Stimulated activated CD4-positive, alpha-beta T cell treated with anti-CD3 and anti-CD28 coated beads, Interleukin-12 subunit alpha, Interleukin-12 subunit beta, amount 100 ng/mL, for 48 hours (primary cell): ENCODE data around the gene ADD1.
A peak's percentile ranks its signal among the peaks of the same experiment; 100 is the strongest.

Experiments
- DNase-seq, 3 donors: peaks; one replicate each; pipeline ENCODE4 v3.0.0-alpha.2; 2020; ENCODE audit warnings: low read depth in 2 of 3, low spot score in 1 of 3

Gene ADD1

GRCh38 chr4:2833671-2834000, 10.0 kb upstream of the ADD1 start:
- DNase-seq = no peak

GRCh38 chr4:2834001-2834921, 9.4 kb upstream of the ADD1 start:
- no peak for DNase-seq

DNA sequence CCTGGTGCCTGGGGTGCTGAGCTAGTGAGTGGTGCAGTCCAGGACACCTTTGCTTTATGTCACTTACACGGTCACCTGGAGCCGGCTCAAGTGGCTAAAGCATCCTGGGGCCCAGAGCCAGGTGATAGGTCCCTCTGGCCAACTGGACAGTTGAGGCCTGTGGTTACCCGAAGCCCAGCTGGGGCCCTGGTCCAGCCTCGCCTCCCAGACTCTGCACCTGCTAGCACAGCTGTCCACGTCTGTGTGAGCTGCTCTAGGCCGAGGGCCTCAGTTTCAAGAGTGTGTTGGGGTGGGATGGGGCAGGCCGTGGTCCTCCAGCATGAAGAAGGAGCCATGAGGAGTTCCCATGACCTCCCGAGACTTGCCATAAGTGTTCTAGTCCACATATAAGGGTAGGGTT, 7.7 kb upstream of the ADD1 start:
- no peak for DNase-seq

DNA sequence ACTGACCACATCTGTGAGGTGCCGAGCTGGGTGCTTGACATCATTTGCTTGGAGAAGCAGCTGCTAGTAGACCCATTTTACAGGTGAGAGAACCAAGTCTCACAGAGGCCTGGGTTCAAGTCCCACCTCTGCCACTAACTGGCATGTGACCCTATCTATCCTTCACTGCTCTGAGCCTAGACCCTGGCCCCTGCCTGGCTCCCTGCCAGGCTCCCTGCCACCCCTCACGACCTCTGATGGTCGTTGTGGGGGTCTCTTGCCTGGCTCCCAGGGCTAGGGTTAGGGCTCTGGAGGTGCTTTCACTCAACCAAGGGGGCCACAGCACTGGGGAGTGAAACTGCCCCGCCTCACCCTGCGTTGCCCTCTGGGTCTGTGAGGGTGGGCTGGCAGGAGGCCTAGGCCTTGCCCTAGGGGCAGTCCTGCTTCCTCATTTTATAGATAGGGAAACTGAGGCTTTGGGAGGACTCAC, 7.2 kb upstream of the ADD1 start:
- DNase-seq = no peak

GRCh38 chr4:2837110-2837903, 6.3 kb upstream of the ADD1 start:
- no peak for DNase-seq

DNA sequence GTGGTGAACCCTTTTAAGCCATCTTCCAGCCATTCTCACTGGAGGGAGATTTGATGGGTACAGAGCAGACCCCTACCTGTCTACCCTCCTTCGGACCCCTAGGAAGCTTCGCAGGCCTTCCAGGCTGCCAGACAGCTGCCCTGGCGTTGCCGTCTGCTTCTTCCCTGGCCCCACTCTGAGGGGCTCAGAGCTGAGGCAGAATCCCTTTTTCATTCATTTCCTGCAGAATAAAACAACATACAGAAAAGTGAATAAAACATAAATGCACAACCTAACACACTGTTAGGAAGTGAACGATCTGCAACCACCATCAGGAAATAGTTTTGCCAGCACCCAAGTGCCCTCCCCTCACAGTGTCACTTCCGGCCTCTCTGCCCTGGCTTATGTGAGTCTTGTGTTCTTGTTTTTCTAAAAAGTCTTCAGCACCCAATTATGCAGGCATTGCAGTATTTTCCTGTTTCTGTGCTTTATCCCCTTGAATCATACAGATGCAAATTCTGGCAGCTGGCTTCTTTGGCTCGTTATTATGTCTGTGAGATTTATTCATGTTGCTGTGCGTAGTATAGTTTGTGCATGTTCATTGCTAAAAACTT, 5.6 kb upstream of the ADD1 start:
- DNase-seq = peak in 1 of 3 donors; percentile 43

GRCh38 chr4:2839060-2839459, 4.6 kb upstream of the ADD1 start:
- DNase-seq = no peak

GRCh38 chr4:2842687-2843262, 869 bp upstream of the ADD1 start:
- no peak for DNase-seq

DNA sequence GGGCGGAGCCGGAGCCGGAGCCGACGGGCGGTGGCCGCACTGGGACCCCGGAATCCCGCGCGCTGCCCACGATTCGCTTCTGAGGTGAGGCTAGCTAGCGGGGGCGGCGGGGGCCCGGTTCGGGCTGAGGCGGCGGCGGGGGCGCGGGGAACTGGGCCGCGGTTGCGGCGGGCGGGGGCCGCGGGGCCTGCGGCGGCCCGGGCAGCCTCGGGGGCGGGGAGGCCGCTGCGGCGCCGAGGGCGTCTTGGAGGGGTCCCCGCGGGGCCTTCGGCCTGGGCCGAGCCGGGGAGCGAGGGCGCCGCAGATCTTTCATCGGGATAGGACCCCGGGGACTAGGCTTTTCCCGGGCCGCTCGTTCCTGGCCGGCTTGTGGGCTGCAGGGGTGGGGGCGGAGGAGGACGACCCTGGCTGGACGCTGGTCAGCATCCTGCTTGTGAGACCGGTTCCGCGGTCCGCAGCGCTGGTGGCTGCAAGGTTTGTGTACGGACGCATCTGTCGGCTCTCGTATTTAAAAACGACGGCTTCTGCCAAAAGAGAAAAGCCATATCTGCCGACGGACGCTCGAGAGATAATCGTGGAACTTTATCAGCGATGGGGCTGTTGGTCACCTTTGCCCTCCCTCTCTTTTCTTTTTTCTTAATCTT, 419 bp downstream of the ADD1 start:
- DNase-seq = no peak

DNA sequence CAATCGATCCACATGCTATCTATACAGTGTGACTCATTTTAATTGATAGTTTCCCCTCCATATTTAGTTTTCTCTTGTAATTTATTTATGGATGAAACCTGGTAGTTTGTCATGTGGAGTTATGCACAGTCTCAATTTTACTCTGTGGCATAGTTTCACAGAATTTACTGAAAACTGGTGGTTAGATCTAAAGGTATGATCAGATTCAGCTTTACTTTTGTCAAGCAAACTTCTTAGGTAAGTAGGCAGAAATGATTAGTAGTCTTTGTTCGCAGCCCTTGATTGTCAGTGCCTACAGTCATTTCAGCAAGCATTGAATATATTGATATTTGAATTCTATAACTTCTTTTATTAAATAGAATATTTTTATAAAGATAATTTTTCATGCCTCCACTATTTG, 2.5 kb downstream of the ADD1 start:
- DNase-seq = no peak

DNA sequence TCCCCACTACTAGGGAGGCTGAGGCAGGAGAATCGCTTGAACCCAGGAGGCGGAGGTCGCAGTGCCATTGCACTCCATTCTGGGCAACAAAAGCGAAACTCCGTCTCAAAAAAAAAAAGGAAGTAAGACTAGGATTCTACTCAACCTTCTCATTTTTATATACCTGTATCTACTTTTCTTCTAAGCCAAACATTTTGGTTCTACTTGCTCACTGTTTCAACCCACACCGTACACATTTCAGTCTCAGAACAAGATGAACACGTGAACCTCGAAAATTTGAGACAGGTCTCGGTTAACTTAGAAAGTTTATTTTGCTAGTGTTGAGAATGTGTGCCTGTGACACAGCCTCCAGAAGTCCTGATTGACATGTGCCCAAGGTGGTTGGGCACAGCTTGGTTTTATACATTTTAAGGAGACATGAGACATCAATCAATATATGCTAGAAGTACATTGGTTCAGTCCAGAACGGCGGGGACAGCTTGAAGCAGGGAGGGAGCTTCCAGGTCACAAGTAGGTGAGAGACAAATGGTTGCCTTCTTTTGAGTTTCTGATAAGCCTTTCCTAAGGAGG, 3.7 kb downstream of the ADD1 start:
- DNase-seq = no peak

DNA sequence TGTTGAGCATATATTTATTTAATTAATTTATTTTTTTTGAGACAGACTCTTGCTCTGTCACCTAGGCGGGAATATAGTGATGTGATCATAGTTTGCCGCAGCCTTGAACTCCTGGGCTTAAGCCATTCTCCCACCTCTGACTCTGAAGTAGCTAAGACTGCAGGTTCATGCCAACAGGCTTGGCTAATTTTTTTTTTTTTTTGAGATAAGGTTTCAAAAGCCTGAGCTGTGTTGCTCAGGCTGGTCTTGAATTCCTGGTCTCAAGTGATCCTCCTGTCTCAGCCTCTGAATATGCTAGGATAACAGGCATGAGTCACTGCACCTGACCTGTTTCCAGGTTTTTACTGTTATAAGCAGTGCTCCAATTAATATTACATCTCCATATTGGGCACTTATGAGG, 4.8 kb downstream of the ADD1 start:
- DNase-seq = no peak

- no peak for DNase-seq
These were observed 5.9 kb downstream of the ADD1 start for GRCh38 chr4:2849267-2850152.

DNA sequence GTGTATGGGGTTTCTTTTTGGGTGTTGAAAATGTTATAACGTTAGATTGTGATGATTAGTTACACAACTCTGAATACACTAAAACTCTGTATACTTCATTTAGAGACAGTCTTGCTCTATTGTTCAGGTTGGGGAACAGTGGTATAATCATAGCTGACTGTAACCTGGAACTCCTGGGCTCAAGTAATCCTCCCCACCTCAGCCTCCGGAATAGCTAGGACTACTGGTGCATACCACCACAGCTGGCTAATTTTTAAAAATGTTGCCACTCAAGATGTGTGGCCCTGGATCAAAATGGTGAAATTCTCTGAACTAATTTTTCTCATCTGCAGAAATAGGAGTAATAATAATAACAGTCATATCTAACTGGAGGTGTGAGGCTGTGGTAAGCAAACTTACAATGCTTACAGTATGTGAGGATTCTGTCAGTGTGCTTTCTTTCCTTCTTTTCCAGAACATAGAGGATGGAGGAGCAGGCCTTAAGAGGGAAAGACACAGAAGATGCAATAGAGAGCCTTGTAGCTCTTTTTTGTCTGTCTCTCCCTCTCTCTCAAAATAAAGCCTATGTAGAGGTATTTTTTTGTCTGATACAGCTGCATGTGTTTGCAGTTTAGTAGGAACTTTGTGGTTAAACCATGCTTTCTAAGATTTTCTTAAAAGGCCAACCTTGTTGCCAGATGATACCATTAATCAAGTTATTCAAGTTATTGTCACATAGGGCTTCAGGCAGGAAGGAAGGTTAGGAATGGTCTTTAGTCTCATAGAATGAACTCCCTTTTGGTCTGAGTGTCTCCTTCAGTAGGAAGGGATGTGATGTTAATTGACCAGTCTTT, 7.5 kb downstream of the ADD1 start:
- no peak for DNase-seq

DNA sequence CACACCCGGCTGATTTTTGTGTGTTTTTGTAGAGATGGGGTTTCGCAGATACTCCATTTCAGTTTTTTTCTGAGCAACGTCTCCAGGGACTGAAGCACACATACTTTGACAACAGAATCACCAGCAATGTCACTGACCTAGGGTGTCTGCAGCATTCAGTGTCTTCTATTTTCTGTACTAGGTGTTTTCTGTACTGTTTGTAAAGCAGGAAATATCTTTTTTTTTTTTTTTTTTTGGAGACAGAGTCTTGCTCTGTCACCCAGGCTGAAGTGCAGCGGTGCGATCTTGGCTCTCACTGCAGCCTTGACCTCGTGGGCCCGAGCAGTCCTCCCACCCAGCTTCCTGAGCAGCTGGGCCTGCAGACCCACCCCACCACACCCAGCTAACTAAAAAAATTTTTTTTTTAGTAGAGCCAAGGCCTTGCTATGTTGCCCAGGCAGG, 8.9 kb downstream of the ADD1 start:
- no peak for DNase-seq

GRCh38 chr4:2855584-2855983, 11.9 kb downstream of the ADD1 start:
- no peak for DNase-seq

DNA sequence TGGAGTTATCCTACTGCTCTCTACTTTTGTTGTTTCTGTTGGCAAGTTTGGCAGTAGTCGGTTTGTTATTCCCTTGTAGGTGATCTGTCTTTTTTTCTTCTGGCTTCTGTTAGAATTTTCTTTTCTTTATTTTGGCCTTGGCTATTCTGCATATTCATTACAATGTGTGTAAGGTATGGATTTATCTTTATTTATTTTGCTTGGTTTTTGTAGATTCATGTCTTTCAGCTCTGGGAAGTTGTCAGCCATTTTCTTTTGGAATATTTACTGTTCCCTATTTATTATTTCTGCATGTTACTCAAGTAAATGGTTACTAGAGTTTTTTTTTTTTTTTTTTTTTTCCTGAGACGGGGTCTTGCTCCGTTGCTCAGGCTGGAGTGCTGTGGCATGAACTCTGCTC, 12.6 kb downstream of the ADD1 start:
- DNase-seq = no peak

DNA sequence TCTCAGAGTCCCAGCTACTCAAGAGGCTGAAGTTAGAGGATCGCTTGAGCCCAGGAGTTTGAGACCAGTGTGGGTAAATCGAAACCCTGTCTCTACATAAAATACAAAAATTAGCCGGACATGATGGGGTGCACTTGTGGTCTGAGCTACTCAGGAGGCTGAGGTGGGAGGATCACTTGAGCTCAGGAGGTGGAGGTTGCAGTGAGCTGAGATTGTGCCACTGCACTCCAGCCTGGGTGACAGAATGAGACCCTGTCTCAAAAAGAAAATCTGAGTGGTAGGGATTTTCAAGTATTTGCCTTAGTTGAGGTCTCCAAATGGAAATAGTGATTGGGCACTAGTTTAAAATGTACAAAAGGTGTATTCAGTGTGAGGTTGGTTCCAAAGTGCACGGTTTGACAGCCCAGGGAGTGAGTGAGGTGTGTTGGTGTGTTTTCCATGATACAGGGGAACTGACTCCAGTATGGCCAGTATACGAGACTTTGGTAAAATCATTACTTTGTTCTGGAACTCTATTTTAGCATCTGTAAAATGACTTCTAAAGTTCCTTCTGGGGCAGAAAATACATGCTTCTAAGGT, 13.8 kb downstream of the ADD1 start:
- DNase-seq = no peak
